ENCODE measurements around the gene TOX2.

TOX2 gene

DNA sequence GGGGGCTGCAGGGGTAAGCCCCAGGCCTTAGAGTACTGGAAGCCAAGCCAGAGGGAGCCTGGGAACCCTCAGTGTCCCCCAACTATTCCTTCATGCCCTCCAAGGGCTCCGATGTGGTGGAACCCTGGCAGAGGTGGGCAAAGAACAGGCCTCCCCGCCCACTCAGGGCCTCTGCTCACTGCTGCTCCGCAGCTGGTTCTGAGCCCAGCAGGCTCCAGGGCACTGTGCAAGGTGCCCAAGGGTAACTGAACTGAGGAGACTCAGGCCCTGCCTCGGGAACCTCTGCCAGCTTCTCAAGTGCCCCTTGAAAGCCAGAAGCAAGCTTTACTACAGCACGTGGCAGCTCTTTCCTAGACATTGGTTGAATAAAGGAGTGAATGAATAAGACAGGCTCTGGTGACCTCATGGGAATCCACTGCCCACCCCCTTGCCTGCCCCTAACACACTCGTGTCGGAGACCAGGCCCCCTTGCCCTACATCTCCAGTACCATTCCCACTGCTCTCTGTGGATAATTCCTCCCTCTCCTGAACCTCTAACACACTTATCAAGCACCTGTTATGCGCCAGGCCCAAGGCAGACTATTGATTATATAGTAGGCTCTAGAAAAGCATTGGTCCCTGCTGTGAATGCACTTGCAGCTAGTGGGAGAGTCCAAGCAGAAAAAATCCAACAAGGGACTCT, 55.0 kb downstream of the TOX2 start:
- H2BK120ac ChIP-seq (ENCODE audit: low read depth, low read length): no peak overlapping the region
- H3K27ac ChIP-seq (ENCODE audit: low read depth, low read length): no peak overlapping the region
- H4K5ac ChIP-seq (ENCODE audit: low read length): no peak overlapping the region
- no peak overlapping the region for H2AK5ac ChIP-seq (ENCODE audit: low read length)
- H3K18ac ChIP-seq (ENCODE audit: low read length): no peak overlapping the region
- no peaks in the 10 kb centered on the region for H3K4me1 ChIP-seq (ENCODE audit: control insufficient read depth, low read depth, low read length)
- H3K36me3 ChIP-seq (ENCODE audit: control insufficient read depth, insufficient read depth, low read length): no peaks in the 10 kb centered on the region
- H4K8ac ChIP-seq (ENCODE audit: low read depth, low read length): no peak overlapping the region
- WGBS (ENCODE audit: extremely low coverage, insufficient coverage, low lambda C conversion rate): no CpG with 5 or more reads among the region's 8 CpGs
- H3K9ac ChIP-seq (ENCODE audit: low read length): no peak overlapping the region
- no peak for DNase-seq
- H3K4ac ChIP-seq (ENCODE audit: low read depth, low read length): no peak overlapping the region
- no peak overlapping the region for H3K56ac ChIP-seq (ENCODE audit: low read length)
- no peak overlapping the region for H3K4me2 ChIP-seq (ENCODE audit: low read length)
- H2BK15ac ChIP-seq (replicated peaks; ENCODE audit: low read depth): no peak overlapping the region
- H3K79me1 ChIP-seq (ENCODE audit: low read length): no peaks in the 10 kb centered on the region
- no peak overlapping the region for H3K4me3 ChIP-seq (ENCODE audit: low read length)
- no peak overlapping the region for H2BK5ac ChIP-seq (ENCODE audit: low read length)
- H3K79me2 ChIP-seq (ENCODE audit: control insufficient read depth, insufficient read depth, low read length): no peaks in the 10 kb centered on the region
- H3K27me3 ChIP-seq (ENCODE audit: insufficient read depth, low read length, poor library complexity): no peaks in the 10 kb centered on the region
- H3K23ac ChIP-seq (ENCODE audit: low read length): no peak overlapping the region

DNA sequence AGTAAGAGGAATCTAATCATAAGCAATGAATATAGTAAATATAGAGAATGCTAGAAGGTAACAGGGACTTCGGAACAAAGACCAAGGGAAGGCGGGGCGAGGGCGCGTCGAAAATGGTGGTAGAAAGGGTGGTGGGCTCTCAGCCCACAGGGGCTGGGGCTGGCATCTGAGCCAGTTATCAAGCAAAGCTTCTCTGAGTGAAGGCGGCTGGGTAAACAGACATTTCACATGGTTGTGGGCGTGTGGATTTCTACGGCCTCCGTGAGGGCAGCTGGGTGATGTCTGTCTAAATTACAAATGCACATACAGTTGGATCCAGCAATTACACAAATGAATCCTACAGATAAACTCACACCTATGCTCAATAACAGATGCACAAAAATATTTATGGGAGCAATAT, 56.6 kb downstream of the TOX2 start:
- no peak overlapping the region for H4K8ac ChIP-seq (ENCODE audit: low read depth, low read length)
- no peak overlapping the region for H3K9ac ChIP-seq (ENCODE audit: low read length)
- H3K4me1 ChIP-seq (ENCODE audit: control insufficient read depth, low read depth, low read length): no peaks in the 10 kb centered on the region
- no peaks in the 10 kb centered on the region for H3K79me1 ChIP-seq (ENCODE audit: low read length)
- no peak overlapping the region for H3K56ac ChIP-seq (ENCODE audit: low read length)
- H3K23ac ChIP-seq (ENCODE audit: low read length): no peak overlapping the region
- H3K4me2 ChIP-seq (ENCODE audit: low read length): no peak overlapping the region
- no peak overlapping the region for H2AK5ac ChIP-seq (ENCODE audit: low read length)
- no peak overlapping the region for H3K4ac ChIP-seq (ENCODE audit: low read depth, low read length)
- no peaks in the 10 kb centered on the region for H3K36me3 ChIP-seq (ENCODE audit: control insufficient read depth, insufficient read depth, low read length)
- no peaks in the 10 kb centered on the region for H3K79me2 ChIP-seq (ENCODE audit: control insufficient read depth, insufficient read depth, low read length)
- no peak overlapping the region for H3K27ac ChIP-seq (ENCODE audit: low read depth, low read length)
- H3K4me3 ChIP-seq (ENCODE audit: low read length): no peak overlapping the region
- H2BK5ac ChIP-seq (ENCODE audit: low read length): no peak overlapping the region
- H4K5ac ChIP-seq (ENCODE audit: low read length): no peak overlapping the region
- H3K27me3 ChIP-seq (ENCODE audit: insufficient read depth, low read length, poor library complexity): no peaks in the 10 kb centered on the region
- H3K18ac ChIP-seq (ENCODE audit: low read length): no peak overlapping the region
- no peak overlapping the region for H2BK120ac ChIP-seq (ENCODE audit: low read depth, low read length)
- no peak for DNase-seq
- WGBS (ENCODE audit: extremely low coverage, insufficient coverage, low lambda C conversion rate): no CpG with 5 or more reads among the region's 10 CpGs
- H2BK15ac ChIP-seq (replicated peaks; ENCODE audit: low read depth): no peak overlapping the region

DNA sequence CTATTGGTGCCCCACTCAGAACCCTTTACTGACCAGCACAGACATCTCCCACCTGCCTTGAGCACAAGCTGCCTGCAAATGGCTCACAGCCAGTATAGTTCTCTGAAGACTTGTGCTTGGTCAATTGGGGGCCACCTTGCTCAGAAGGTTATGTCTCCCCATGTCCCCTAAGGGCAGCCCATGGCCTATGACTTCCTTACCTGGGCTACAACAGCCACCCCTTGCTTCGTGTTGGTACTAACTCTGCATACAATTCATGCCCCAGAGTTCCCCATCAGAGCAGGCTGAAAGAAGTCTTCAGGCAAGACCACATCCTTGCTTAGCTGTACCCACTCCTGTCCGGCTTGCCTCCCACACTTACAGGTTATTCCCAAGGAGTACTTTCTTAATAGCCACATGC, 57.4 kb downstream of the TOX2 start:
- H3K27ac ChIP-seq (ENCODE audit: low read depth, low read length): no peak overlapping the region
- no peak overlapping the region for H3K9ac ChIP-seq (ENCODE audit: low read length)
- WGBS (ENCODE audit: extremely low coverage, insufficient coverage, low lambda C conversion rate): no CpG with 5 or more reads among the region's 2 CpGs
- H3K27me3 ChIP-seq (ENCODE audit: insufficient read depth, low read length, poor library complexity): no peaks in the 10 kb centered on the region
- no peaks in the 10 kb centered on the region for H3K79me1 ChIP-seq (ENCODE audit: low read length)
- no peak overlapping the region for H2AK5ac ChIP-seq (ENCODE audit: low read length)
- H3K4me3 ChIP-seq (ENCODE audit: low read length): no peak overlapping the region
- no peak overlapping the region for H2BK120ac ChIP-seq (ENCODE audit: low read depth, low read length)
- no peak overlapping the region for H4K5ac ChIP-seq (ENCODE audit: low read length)
- H3K4ac ChIP-seq (ENCODE audit: low read depth, low read length): no peak overlapping the region
- H3K23ac ChIP-seq (ENCODE audit: low read length): no peak overlapping the region
- no peak for DNase-seq
- H2BK15ac ChIP-seq (replicated peaks; ENCODE audit: low read depth): no peak overlapping the region
- no peaks in the 10 kb centered on the region for H3K4me1 ChIP-seq (ENCODE audit: control insufficient read depth, low read depth, low read length)
- no peak overlapping the region for H4K8ac ChIP-seq (ENCODE audit: low read depth, low read length)
- no peaks in the 10 kb centered on the region for H3K79me2 ChIP-seq (ENCODE audit: control insufficient read depth, insufficient read depth, low read length)
- no peak overlapping the region for H2BK5ac ChIP-seq (ENCODE audit: low read length)
- no peak overlapping the region for H3K4me2 ChIP-seq (ENCODE audit: low read length)
- no peaks in the 10 kb centered on the region for H3K36me3 ChIP-seq (ENCODE audit: control insufficient read depth, insufficient read depth, low read length)
- no peak overlapping the region for H3K56ac ChIP-seq (ENCODE audit: low read length)
- H3K18ac ChIP-seq (ENCODE audit: low read length): no peak overlapping the region

DNA sequence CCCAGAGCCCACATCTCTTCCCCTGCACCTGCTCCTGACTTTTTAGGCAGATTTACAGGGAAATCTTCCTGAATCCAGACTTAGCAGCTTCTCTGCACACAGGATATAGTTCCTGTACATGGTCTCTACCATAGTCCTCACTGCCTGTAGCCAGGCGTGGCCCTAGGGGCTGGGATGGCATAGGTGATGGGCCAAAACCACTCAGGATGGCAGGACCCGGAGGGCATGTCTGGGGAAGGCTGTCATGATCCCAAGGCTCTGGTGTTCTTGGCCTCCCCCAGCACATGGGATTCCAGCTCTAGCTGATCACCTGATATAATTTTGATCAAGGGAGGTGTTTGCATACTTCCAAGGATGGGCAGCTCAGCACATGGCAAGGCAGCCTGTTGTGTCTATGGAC, 58.0 kb downstream of the TOX2 start:
- Histone ChIP-seq H4K8ac (ENCODE audit: low read depth, low read length) (no peak overlapping the region), H3K4me1 (ENCODE audit: control insufficient read depth, low read depth, low read length) (peaks cover 4% of the 10 kb centered on the region), H2BK120ac (ENCODE audit: low read depth, low read length) (no peak overlapping the region), H3K56ac (ENCODE audit: low read length) (no peak overlapping the region), H4K5ac (ENCODE audit: low read length) (no peak overlapping the region), H3K79me1 (ENCODE audit: low read length) (no peaks in the 10 kb centered on the region), H2AK5ac (ENCODE audit: low read length) (no peak overlapping the region), H3K27ac (ENCODE audit: low read depth, low read length) (no peak overlapping the region), H3K4me2 (ENCODE audit: low read length) (no peak overlapping the region), H3K4ac (ENCODE audit: low read depth, low read length) (no peak overlapping the region), H3K23ac (ENCODE audit: low read length) (no peak overlapping the region), H3K36me3 (ENCODE audit: control insufficient read depth, insufficient read depth, low read length) (no peaks in the 10 kb centered on the region), H2BK5ac (ENCODE audit: low read length) (no peak overlapping the region), H3K79me2 (ENCODE audit: control insufficient read depth, insufficient read depth, low read length) (no peaks in the 10 kb centered on the region), H3K18ac (ENCODE audit: low read length) (no peak overlapping the region), H2BK15ac (replicated peaks; ENCODE audit: low read depth) (no peak overlapping the region), H3K4me3 (ENCODE audit: low read length) (no peak overlapping the region), H3K27me3 (ENCODE audit: insufficient read depth, low read length, poor library complexity) (no peaks in the 10 kb centered on the region), H3K9ac (ENCODE audit: low read length) (no peak overlapping the region)
- DNase-seq: no peak
- whole genome bisulfite sequencing (ENCODE audit: extremely low coverage, insufficient coverage, low lambda C conversion rate): no CpG with 5 or more reads among the region's 2 CpGs

DNA sequence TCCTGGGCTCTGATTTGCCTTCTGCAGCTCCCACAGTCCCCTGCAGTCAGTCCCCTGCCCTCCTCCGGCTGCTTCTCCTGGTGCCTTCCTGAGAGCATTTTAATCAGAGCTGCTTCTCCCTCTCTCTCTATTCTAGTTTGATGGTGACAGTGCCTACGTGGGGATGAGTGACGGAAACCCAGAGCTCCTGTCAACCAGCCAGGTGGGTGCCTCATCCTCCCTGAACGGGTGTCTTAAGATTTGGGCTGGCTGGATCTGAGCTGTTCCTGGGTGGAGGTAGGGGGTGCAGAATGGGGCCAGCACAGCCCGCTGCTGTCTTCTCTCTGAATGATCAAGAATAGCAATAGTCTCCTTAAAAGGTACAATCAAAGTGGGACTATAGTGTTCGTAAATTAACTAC, 58.6 kb downstream of the TOX2 start:
- H3K27ac ChIP-seq (ENCODE audit: low read depth, low read length): no peak overlapping the region
- no peak overlapping the region for H3K4me2 ChIP-seq (ENCODE audit: low read length)
- H3K4me3 ChIP-seq (ENCODE audit: low read length): no peak overlapping the region
- no peak for DNase-seq
- H2AK5ac ChIP-seq (ENCODE audit: low read length): no peak overlapping the region
- no peak overlapping the region for H3K56ac ChIP-seq (ENCODE audit: low read length)
- no peaks in the 10 kb centered on the region for H3K79me2 ChIP-seq (ENCODE audit: control insufficient read depth, insufficient read depth, low read length)
- no peaks in the 10 kb centered on the region for H3K27me3 ChIP-seq (ENCODE audit: insufficient read depth, low read length, poor library complexity)
- no peak overlapping the region for H3K9ac ChIP-seq (ENCODE audit: low read length)
- no peak overlapping the region for H3K18ac ChIP-seq (ENCODE audit: low read length)
- no peak overlapping the region for H2BK120ac ChIP-seq (ENCODE audit: low read depth, low read length)
- no peak overlapping the region for H3K4ac ChIP-seq (ENCODE audit: low read depth, low read length)
- no peak overlapping the region for H3K23ac ChIP-seq (ENCODE audit: low read length)
- H3K79me1 ChIP-seq (ENCODE audit: low read length): no peaks in the 10 kb centered on the region
- no peak overlapping the region for H2BK15ac ChIP-seq (replicated peaks; ENCODE audit: low read depth)
- peaks cover 4% of the 10 kb centered on the region for H3K4me1 ChIP-seq (ENCODE audit: control insufficient read depth, low read depth, low read length)
- H4K5ac ChIP-seq (ENCODE audit: low read length): no peak overlapping the region
- no CpG with 5 or more reads among the region's 6 CpGs for WGBS (ENCODE audit: extremely low coverage, insufficient coverage, low lambda C conversion rate)
- H3K36me3 ChIP-seq (ENCODE audit: control insufficient read depth, insufficient read depth, low read length): no peaks in the 10 kb centered on the region
- no peak overlapping the region for H4K8ac ChIP-seq (ENCODE audit: low read depth, low read length)
- H2BK5ac ChIP-seq (ENCODE audit: low read length): no peak overlapping the region
